BLaER1 treated with 17β-estradiol and CSF1 and Interleukin-3, amounts not matched to agents 10 nM and 100 nM (cell line): ENCODE results near the gene PTPN2.

Experiments used
- H3K27ac ChIP-seq, 11 experiments: shearing (Covaris generic); formaldehyde crosslinking; 2 replicates each; pipeline ENCODE4 v1.8.1; 2022
- H3K27me3 ChIP-seq, 11 experiments: shearing (Covaris generic); formaldehyde crosslinking; 2 replicates each; pipeline ENCODE4 v1.8.1; 2022
- H3K36me3 ChIP-seq, 11 experiments: shearing (Covaris generic); formaldehyde crosslinking; 2 replicates each; pipeline ENCODE4 v1.8.1; 2022
- H3K4me1 ChIP-seq, 10 experiments: shearing (Covaris generic); formaldehyde crosslinking; 2 replicates each; pipeline ENCODE4 v1.8.1; 2022
- H3K4me2 ChIP-seq, 11 experiments: shearing (Covaris generic); formaldehyde crosslinking; 2 replicates each; pipeline ENCODE4 v1.8.1; 2022
- H3K4me3 ChIP-seq, 10 experiments: shearing (Covaris generic); formaldehyde crosslinking; 2 replicates each; pipeline ENCODE4 v1.8.1; 2022
- H3K9ac ChIP-seq, 11 experiments: shearing (Covaris generic); formaldehyde crosslinking; 2 replicates each; pipeline ENCODE4 v1.8.1; 2022
- H3K9me3 ChIP-seq, 11 experiments: shearing (Covaris generic); formaldehyde crosslinking; replicated peaks in 1 of 11; 2 replicates each; pipeline ENCODE4 v1.8.1; 2022
- H4K20me1 ChIP-seq, 11 experiments: shearing (Covaris generic); formaldehyde crosslinking; 2 replicates each; pipeline ENCODE4 v1.8.1; 2022
- Cebpa-rat ChIP-seq, 11 experiments: shearing (Covaris generic); IDR thresholded peaks; 2 replicates each; pipeline ENCODE4 v1.8.1; 2022

The PTPN2 gene

DNA sequence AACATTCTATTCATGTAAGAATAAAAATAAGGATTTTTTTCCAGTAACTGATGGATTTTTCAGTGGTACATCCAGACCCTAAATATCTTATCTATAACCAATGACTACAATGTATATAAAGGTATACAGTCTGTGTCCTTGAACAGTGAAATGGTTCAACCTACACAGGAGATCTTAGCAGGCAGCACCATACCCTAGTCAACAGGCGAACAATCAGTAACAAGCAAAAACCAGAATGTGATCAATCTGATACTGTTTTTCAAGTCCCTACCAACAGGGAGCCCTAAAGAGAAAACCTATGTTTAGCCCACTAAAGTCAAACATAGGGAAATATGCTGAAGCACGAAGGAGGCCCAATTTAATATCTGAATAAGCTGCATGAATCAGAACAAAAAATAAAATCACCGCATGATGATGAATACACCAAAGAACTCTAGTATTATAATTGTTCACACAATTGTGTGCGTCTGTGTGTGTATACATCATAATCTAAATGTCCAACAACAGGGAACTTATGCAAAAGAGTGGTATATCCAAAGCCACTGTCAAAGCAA is 26.0 kb downstream of the PTPN2 start:
- Histone ChIP-seq H3K4me3 (no peak overlapping the region), H3K27me3 (no peaks in the 10 kb centered on the region), H4K20me1 (peaks cover 19 to 99% (median 68%) of the 10 kb centered on the region in 11 experiments; a peak in 20 of 22 replicates), H3K9me3 (peaks cover 0 to 13% (median 9%) of the 10 kb centered on the region in 11 experiments; a peak in 9 of 22 replicates), H3K36me3 (peaks cover 57 to 94% (median 66%) of the 10 kb centered on the region in 11 experiments), H3K27ac (no peak overlapping the region; a peak in 1 of 22 replicates), H3K4me1 (peaks cover 16 to 90% (median 28%) of the 10 kb centered on the region in 10 experiments), H3K9ac (no peak overlapping the region), H3K4me2 (peak overlapping the region; percentile 10 to 58 (median 33); a peak in 16 of 22 replicates)
- no peak for TF ChIP-seq Cebpa-rat (IDR thresholded peaks at IDR 0.05)

- Histone ChIP-seq H3K4me2 (peak overlapping the region in 9 of 11 experiments; percentile 16 to 58 (median 41); a peak in 16 of 22 replicates), H3K9ac (no peak overlapping the region), H3K4me3 (no peak overlapping the region), H3K9me3 (peaks cover 0 to 13% (median 9%) of the 10 kb centered on the region in 11 experiments; a peak in 9 of 22 replicates), H4K20me1 (peaks cover 12 to 99% (median 66%) of the 10 kb centered on the region in 11 experiments; a peak in 18 of 22 replicates), H3K27me3 (no peaks in the 10 kb centered on the region), H3K36me3 (peaks cover 64 to 94% (median 73%) of the 10 kb centered on the region in 11 experiments), H3K4me1 (peaks cover 13 to 90% (median 21%) of the 10 kb centered on the region in 10 experiments), H3K27ac (no peak overlapping the region)
- no peak for TF ChIP-seq Cebpa-rat (IDR thresholded peaks at IDR 0.05)
Observed at GRCh38 chr18:12857215-12857905, 26.7 kb downstream of the PTPN2 start.

DNA sequence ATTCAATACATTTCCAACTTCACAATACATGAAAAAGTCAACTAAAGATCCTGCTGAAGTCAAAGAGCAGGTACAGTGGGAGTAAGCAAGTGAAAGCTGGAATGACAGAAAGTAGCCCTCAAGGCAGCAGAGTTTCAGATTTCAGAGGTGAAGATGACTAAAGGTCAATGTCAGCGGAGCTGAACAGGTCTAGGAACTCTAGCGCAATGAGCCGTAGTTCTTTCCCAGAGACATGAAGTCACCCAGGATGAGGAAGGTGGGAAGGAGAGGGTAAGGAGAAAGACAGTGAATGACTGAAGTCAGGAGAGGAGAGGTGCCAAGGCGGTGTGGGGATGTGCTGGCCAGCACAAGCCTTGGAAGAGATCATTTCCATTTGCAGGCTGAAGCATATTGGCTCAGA is 28.1 kb downstream of the PTPN2 start:
- Histone ChIP-seq H3K27ac (no peak overlapping the region), H3K27me3 (no peaks in the 10 kb centered on the region), H3K9me3 (peaks cover 0 to 13% (median 9%) of the 10 kb centered on the region in 11 experiments; a peak in 9 of 22 replicates), H4K20me1 (peaks cover 4 to 95% (median 53%) of the 10 kb centered on the region in 11 experiments; a peak in 15 of 22 replicates), H3K36me3 (peaks cover 64 to 94% (median 80%) of the 10 kb centered on the region in 11 experiments), H3K4me1 (peaks cover 10 to 85% (median 17%) of the 10 kb centered on the region in 10 experiments; a peak in 19 of 20 replicates), H3K4me2 (no peak overlapping the region), H3K9ac (no peak overlapping the region), H3K4me3 (no peak overlapping the region)
- TF ChIP-seq Cebpa-rat (IDR thresholded peaks at IDR 0.05): no peak

DNA sequence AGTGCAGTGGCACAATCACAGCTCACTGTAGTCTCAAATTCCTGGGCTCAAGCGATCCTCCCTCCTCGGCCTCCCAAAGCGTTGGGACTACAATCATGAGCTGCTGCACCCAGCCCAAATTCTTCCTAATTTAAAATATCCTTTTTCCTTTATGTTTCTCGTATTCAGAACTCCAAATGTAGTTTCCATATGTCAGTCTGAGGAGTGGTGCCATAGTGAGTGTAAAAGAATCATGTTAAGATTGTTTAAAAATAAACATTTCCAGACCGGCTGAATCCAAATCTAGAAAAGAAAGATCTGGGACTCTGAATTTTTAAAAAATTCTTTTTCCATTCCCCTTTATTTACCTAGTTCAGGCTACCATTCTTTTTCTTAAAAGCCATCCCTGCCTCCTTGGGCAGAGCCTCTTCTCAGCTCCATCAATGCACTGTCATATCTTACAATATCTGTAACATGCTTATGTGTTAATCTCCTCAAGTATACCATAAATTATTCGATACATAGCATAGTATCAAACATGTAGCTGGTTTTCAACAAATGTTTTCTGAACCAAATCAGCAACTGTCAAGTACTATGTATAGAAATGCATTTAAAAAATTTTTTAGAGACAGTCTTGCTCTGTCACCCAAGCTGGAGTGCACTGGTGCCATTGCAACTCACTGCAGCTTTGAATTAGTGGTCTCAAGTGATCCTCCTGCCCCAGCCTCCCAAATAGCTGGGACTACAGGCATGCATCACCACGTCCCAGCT is 31.3 kb downstream of the PTPN2 start:
- Histone ChIP-seq H3K9me3 (peaks cover 0 to 8% (median 1%) of the 10 kb centered on the region in 11 experiments; a peak in 6 of 22 replicates), H3K9ac (no peak overlapping the region), H3K27me3 (no peaks in the 10 kb centered on the region), H4K20me1 (peaks cover 0 to 64% (median 24%) of the 10 kb centered on the region in 11 experiments; a peak in 12 of 22 replicates), H3K36me3 (peaks cover 70 to 94% (median 79%) of the 10 kb centered on the region in 11 experiments), H3K27ac (no peak overlapping the region; a peak in 1 of 22 replicates), H3K4me2 (peak overlapping the region in 2 of 11 experiments; percentile 40 to 52; a peak in 3 of 22 replicates), H3K4me3 (no peak overlapping the region), H3K4me1 (peaks cover 3 to 81% (median 12%) of the 10 kb centered on the region in 10 experiments; a peak in 17 of 20 replicates)
- TF ChIP-seq Cebpa-rat (IDR thresholded peaks at IDR 0.05): no peak

- Histone ChIP-seq H3K36me3 (peaks cover 72 to 94% (median 79%) of the 10 kb centered on the region in 11 experiments), H3K27ac (peak overlapping the region in 1 of 11 experiments; percentile 43; a peak in 2 of 22 replicates), H4K20me1 (peaks cover 0 to 54% (median 14%) of the 10 kb centered on the region in 11 experiments; a peak in 12 of 22 replicates), H3K9ac (peak overlapping the region in 1 of 11 experiments; percentile 59; a peak in 1 of 22 replicates), H3K4me1 (peaks cover 0 to 83% (median 7%) of the 10 kb centered on the region in 10 experiments; a peak in 8 of 20 replicates), H3K4me2 (peak overlapping the region in 2 of 11 experiments; percentile 40 to 50; a peak in 3 of 22 replicates), H3K4me3 (no peak overlapping the region), H3K27me3 (no peaks in the 10 kb centered on the region), H3K9me3 (peaks cover 0 to 18% (median 11%) of the 10 kb centered on the region in 11 experiments; a peak in 16 of 22 replicates)
- TF ChIP-seq Cebpa-rat (IDR thresholded peaks at IDR 0.05): no peak
Observed at GRCh38 chr18:12851716-12852115, 32.3 kb downstream of the PTPN2 start.

DNA sequence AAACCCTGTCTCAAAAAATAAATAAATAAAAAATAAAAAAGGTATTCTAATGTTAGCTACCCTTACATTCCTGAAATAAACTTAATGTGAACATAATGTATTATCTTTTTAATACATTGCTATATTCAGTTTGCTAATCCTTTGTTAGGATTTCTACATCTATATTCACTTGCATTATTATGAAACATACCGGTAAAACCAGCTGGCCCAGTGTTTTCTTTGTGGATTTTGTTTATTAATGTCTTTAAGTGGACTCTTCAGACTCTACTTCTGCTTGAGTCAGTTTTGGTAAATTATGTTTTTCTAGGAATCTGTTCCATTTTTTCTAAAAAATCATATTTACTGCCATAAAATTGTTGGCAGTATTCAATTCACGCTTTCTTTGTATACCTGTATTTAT is 34.5 kb downstream of the PTPN2 start:
- TF ChIP-seq Cebpa-rat (IDR thresholded peaks at IDR 0.05): no peak
- no peak overlapping the region for H3K9ac ChIP-seq

DNA sequence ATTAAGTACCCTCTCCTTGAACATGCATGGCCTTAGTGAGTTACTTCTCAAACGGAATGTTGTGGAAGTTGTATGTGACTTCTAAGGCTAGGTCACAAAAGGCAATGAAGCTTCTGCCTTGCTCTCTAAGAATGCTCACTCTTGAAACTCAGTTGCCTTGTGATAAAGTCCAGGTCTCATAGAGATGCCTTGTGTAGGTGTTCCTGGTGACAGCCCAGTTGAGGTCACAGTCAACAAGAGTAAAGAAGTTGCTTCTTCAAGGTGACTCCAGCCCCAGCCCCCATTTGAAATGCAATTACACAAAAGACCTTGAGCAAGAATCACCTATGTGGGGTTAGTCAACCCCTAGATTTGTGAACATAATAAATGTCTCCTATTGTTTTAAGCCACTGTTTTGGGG is 35.6 kb downstream of the PTPN2 start:
- peaks cover 11 to 91% (median 25%) of the 10 kb centered on the region in 10 experiments for H3K4me1 ChIP-seq
- no peak for TF ChIP-seq Cebpa-rat (IDR thresholded peaks at IDR 0.05)

More for the DNA sequence above, 34.5 kb downstream of the PTPN2 start:
- Histone ChIP-seq H3K27ac (peak overlapping the region in 1 of 11 experiments; percentile 27; a peak in 2 of 22 replicates), H4K20me1 (peaks cover 0 to 32% (median 14%) of the 10 kb centered on the region in 11 experiments; a peak in 12 of 22 replicates), H3K36me3 (peaks cover 61 to 88% (median 74%) of the 10 kb centered on the region in 11 experiments), H3K4me1 (peaks cover 0 to 91% (median 14%) of the 10 kb centered on the region in 10 experiments; a peak in 19 of 20 replicates), H3K9me3 (peaks cover 0 to 33% (median 25%) of the 10 kb centered on the region in 11 experiments; a peak in 17 of 22 replicates), H3K4me3 (no peak overlapping the region), H3K4me2 (peak overlapping the region in 1 of 11 experiments; percentile 7; a peak in 1 of 22 replicates), H3K27me3 (no peaks in the 10 kb centered on the region)

GRCh38 chr18:12844391-12844790 is 39.6 kb downstream of the PTPN2 start:
- H3K9ac ChIP-seq: peak overlapping the region in 1 of 11 experiments; percentile 68; a peak in 5 of 22 replicates
- H3K4me3 ChIP-seq: no peak overlapping the region
- H3K27ac ChIP-seq: peak overlapping the region; percentile 4 to 100 (median 57); a peak in 20 of 22 replicates
- TF ChIP-seq Cebpa-rat (IDR thresholded peaks at IDR 0.05): no peak
- no peaks in the 10 kb centered on the region for H4K20me1 ChIP-seq
- peaks cover 0 to 39% (median 27%) of the 10 kb centered on the region in 11 experiments; a peak in 17 of 22 replicates for H3K9me3 ChIP-seq
- peak overlapping the region; percentile 27 to 92 (median 57); a peak in 21 of 22 replicates for H3K4me2 ChIP-seq
- peaks cover 45 to 82% (median 66%) of the 10 kb centered on the region in 11 experiments for H3K36me3 ChIP-seq
- no peaks in the 10 kb centered on the region for H3K27me3 ChIP-seq
- H3K4me1 ChIP-seq: peaks cover 36 to 94% (median 46%) of the 10 kb centered on the region in 10 experiments

More for the DNA sequence above, 35.6 kb downstream of the PTPN2 start:
- peak overlapping the region in 2 of 11 experiments; percentile 10 to 23; a peak in 2 of 22 replicates for H3K27ac ChIP-seq
- peaks cover 0 to 34% (median 25%) of the 10 kb centered on the region in 11 experiments; a peak in 17 of 22 replicates for H3K9me3 ChIP-seq
- no peak overlapping the region for H3K4me3 ChIP-seq
- peaks cover 50 to 84% (median 66%) of the 10 kb centered on the region in 11 experiments for H3K36me3 ChIP-seq
- H3K4me2 ChIP-seq: peak overlapping the region in 2 of 11 experiments; percentile 12 to 14; a peak in 2 of 22 replicates
- no peak overlapping the region for H3K9ac ChIP-seq
- H3K27me3 ChIP-seq: no peaks in the 10 kb centered on the region
- peaks cover 0 to 20% (median 5%) of the 10 kb centered on the region in 11 experiments; a peak in 10 of 22 replicates for H4K20me1 ChIP-seq
